Lower lobe of right lung (tissue), 2 donors: ENCODE results near the gene ITPR1. TPM values are rescaled to one million over a fixed set of nuclear protein-coding genes. Genes with fewer than 3 reads are reported as not detected.

Experiments
- ATAC-seq, 2 donors: fragments of 200-7000 bp; cut with Tn5 transposase; one replicate each; pipeline ENCODE4 v1.9.1; 2020 to 2022; ENCODE audit warnings: mild to moderate bottlenecking in 2 of 2, moderate library complexity in 2 of 2
- DNase-seq: peaks from one replicate; pipeline ENCODE4 v3.0.0-alpha.2; 2020
- H3K27ac ChIP-seq: fragments of 200-600 bp; one replicate; pipeline ENCODE4 v1.8.0; 2022
- H3K27me3 ChIP-seq: fragments of 200-600 bp; one replicate; pipeline ENCODE4 v1.8.0; 2022; ENCODE audit warnings: low read depth
- H3K36me3 ChIP-seq: fragments of 200-600 bp; one replicate; pipeline ENCODE4 v1.8.0; 2022; ENCODE audit warnings: mild to moderate bottlenecking
- H3K4me1 ChIP-seq: fragments of 200-600 bp; one replicate; pipeline ENCODE4 v1.8.0; 2022
- H3K4me3 ChIP-seq: fragments of 200-600 bp; one replicate; pipeline ENCODE4 v1.8.0; 2022; ENCODE audit warnings: mild to moderate bottlenecking
- H3K9me3 ChIP-seq: fragments of 200-600 bp; one replicate; pipeline ENCODE4 v1.8.0; 2022
- CTCF ChIP-seq: fragments of 200-600 bp; IDR thresholded peaks from one replicate; pipeline ENCODE4 v1.8.0; 2022; ENCODE audit warnings: antibody characterized with exemption, mild to moderate bottlenecking
- intact Hi-C: fragments of 100-400 bp; cut with DNase I; formaldehyde crosslinking; loops from one replicate; pipeline ENCODE4 v1.11.0; 2022
- total RNA-seq: library from RNA; stranded (reverse); fragmentation: NEBNext Ultra II Directional; extraction: Animal tissue kit (Norgen Biotek cat#: 25700); gene quantifications from one replicate; pipeline ENCODE4 v1.2.1, GENCODE V29; 2021
- donor health status: DM: no; HTN: yes; CAD: no; lungs with severe emphysema.

Gene ITPR1
- total RNA-seq, 1 donor from 2014 or later, result 69.1 TPM

- intact Hi-C loops, result no loop called here
- H3K27ac ChIP-seq, result no peak overlapping the region
- H3K4me3 ChIP-seq, result no peak overlapping the region
- no peaks in the 10 kb centered on the region for H3K4me1 ChIP-seq
- H3K36me3 ChIP-seq, result no peaks in the 10 kb centered on the region
- no peaks in the 10 kb centered on the region for H3K27me3 ChIP-seq
- no peaks in the 10 kb centered on the region for H3K9me3 ChIP-seq
- ATAC-seq (no peak), DNase-seq (no peak)
- TF ChIP-seq CTCF, result no peak
Observed at GRCh38 chr3:4623421-4623999, 130.4 kb downstream of the ITPR1 start.

GRCh38 chr3:4627651-4628375 is 134.7 kb downstream of the ITPR1 start:
- Histone ChIP-seq H3K9me3 (no peaks in the 10 kb centered on the region), H3K36me3 (no peaks in the 10 kb centered on the region), H3K4me3 (no peak overlapping the region), H3K27ac (no peak overlapping the region), H3K4me1 (no peaks in the 10 kb centered on the region), H3K27me3 (no peaks in the 10 kb centered on the region)
- no peak for ATAC-seq
- no peak for DNase-seq
- intact Hi-C loops, result no loop called here
- TF ChIP-seq CTCF, result no peak

- TF ChIP-seq CTCF, result no peak
- H3K36me3 ChIP-seq, result no peaks in the 10 kb centered on the region
- no peak overlapping the region for H3K4me3 ChIP-seq
- no peak overlapping the region for H3K27ac ChIP-seq
- ATAC-seq (no peak), DNase-seq (no peak)
- no peaks in the 10 kb centered on the region for H3K4me1 ChIP-seq
- H3K27me3 ChIP-seq, result no peaks in the 10 kb centered on the region
- no peaks in the 10 kb centered on the region for H3K9me3 ChIP-seq
- intact Hi-C loops, result loop anchor here (10.0 kb wide), 1 partner anchor 275 kb away; no protein-coding TSS in a partner anchor
Observed at GRCh38 chr3:4629095-4630007, 136.2 kb downstream of the ITPR1 start.

- intact Hi-C loops, result loop anchor here (10.0 kb wide), 1 partner anchor 279 kb away; no protein-coding TSS in a partner anchor
- Histone ChIP-seq H3K27me3 (no peaks in the 10 kb centered on the region), H3K27ac (no peak overlapping the region), H3K4me1 (no peaks in the 10 kb centered on the region), H3K4me3 (no peak overlapping the region), H3K36me3 (no peaks in the 10 kb centered on the region), H3K9me3 (no peaks in the 10 kb centered on the region)
- DNase-seq (no peak), ATAC-seq (peak; percentile 80 to 84)
- peak; percentile 85 for TF ChIP-seq CTCF
Observed at GRCh38 chr3:4633078-4634004, 140.2 kb downstream of the ITPR1 start.
